A549 (cell line): Measurements from ENCODE around the gene GLRA3. TPM values are rescaled to one million over a fixed set of nuclear protein-coding genes. Genes with fewer than 3 reads are reported as not detected.

Experiments
- ATAC-seq, 2 experiments: fragments of 200-7000 bp in 1 of 2; fragments of >200 bp in 1 of 2; cut with Nextera tagmentation in 1 of 2; cut with Tn5 transposase in 1 of 2; 3 replicates each; pipeline versions ENCODE4 v1.8.0 to v1.9.1; 2018 to 2020; ENCODE audit warnings: mild to moderate bottlenecking in 1 of 2, moderate library complexity in 1 of 2
- CTCF ChIA-PET: fragments of 300-600 bp; sonication (Branson Sonifier 250); formaldehyde crosslinking; extraction: SDS; loops from one replicate; lab custom pipeline; 2021; ENCODE audit warnings: antibody characterized with exemption, inconsistent platforms; lab: Yijun Ruan, JAX
- POLR2A ChIA-PET: fragments of 350-600 bp; formaldehyde crosslinking; extraction: SDS; loops from one replicate; lab custom pipeline; 2021; ENCODE audit warnings: antibody characterized with exemption, inconsistent platforms; lab: Yijun Ruan, JAX
- DNase-seq, 2 experiments: peaks; one replicate each; pipeline versions ENCODE4 v3.0.0 to v3.0.0-alpha.2; 2011 to 2016; ENCODE audit warnings: low read depth in 1 of 2, low spot score in 1 of 2
- FAIRE-seq: peaks from 2 replicates; lab custom pipeline; 2011; peaks lifted over from hg19 to GRCh38; lab: Jason Lieb, UNC
- H3K27ac ChIP-seq, 2 experiments: fragments of >200 bp; sonication (Bioruptor Twin); formaldehyde crosslinking; 3 replicates each; pipeline ENCODE4 v1.5.1; 2016 to 2017
- H3K4me1 ChIP-seq: fragments of >200 bp; sonication (Bioruptor Twin); formaldehyde crosslinking; 3 replicates; pipeline ENCODE4 v1.6.1; 2016
- H3K4me2 ChIP-seq: fragments of >200 bp; sonication (Bioruptor Twin); formaldehyde crosslinking; 3 replicates; pipeline ENCODE4 v1.6.1; 2016
- H3K4me3 ChIP-seq: fragments of >200 bp; sonication (Bioruptor Twin); formaldehyde crosslinking; 3 replicates; pipeline ENCODE4 v1.5.1; 2016
- H3K9me3 ChIP-seq: fragments of >200 bp; sonication (Bioruptor Twin); formaldehyde crosslinking; 3 replicates; pipeline ENCODE4 v1.6.1; 2016
- BHLHE40 ChIP-seq: IDR thresholded peaks from 2 replicates; pipeline ENCODE4 v1.6.1; 2012; ENCODE audit warnings: low read depth, low read length, inconsistent platforms
- CHD4 ChIP-seq: fragments of 200-600 bp; sonication (generic); IDR thresholded peaks from 2 replicates; pipeline ENCODE4 v1.6.1; 2016; ENCODE audit warnings: antibody characterized with exemption, mild to moderate bottlenecking, borderline replicate concordance
- EHF ChIP-seq: fragments of 250-450 bp; sonication (Bioruptor Pico); IDR thresholded peaks from 2 replicates; pipeline ENCODE4 v1.5.0; 2020; ENCODE audit warnings: mild to moderate bottlenecking
- EHMT2 ChIP-seq: fragments of 200-600 bp; sonication (generic); IDR thresholded peaks from 2 replicates; pipeline ENCODE4 v1.6.1; 2016; ENCODE audit warnings: antibody characterized with exemption, low read depth, mild to moderate bottlenecking, moderate library complexity
- GATA3 ChIP-seq: IDR thresholded peaks from 2 replicates; pipeline ENCODE4 v1.6.1; 2012; ENCODE audit warnings: borderline replicate concordance
- HOXB13 ChIP-seq: fragments of 250-450 bp; sonication (Bioruptor Pico); IDR thresholded peaks from 2 replicates; pipeline ENCODE4 v1.5.0; 2020; ENCODE audit warnings: low read depth, mild to moderate bottlenecking, moderate library complexity
- JUNB ChIP-seq: fragments of >200 bp; sonication (Bioruptor Twin); formaldehyde crosslinking; IDR thresholded peaks from 2 replicates; pipeline ENCODE4 v1.6.1; 2016
- KDM5A ChIP-seq: fragments of 200-600 bp; sonication (generic); IDR thresholded peaks from 2 replicates; pipeline ENCODE4 v1.6.1; 2016; ENCODE audit warnings: antibody characterized with exemption, mild to moderate bottlenecking
- MYC ChIP-seq: IDR thresholded peaks from 2 replicates; pipeline ENCODE4 v1.6.1; 2012; ENCODE audit warnings: mild to moderate bottlenecking, inconsistent platforms, low read length, improper control_type of control experiment, borderline replicate concordance
- PHF8 ChIP-seq: fragments of 200-600 bp; sonication (generic); IDR thresholded peaks from 2 replicates; pipeline ENCODE4 v1.6.1; 2016; ENCODE audit warnings: low read depth, mild to moderate bottlenecking, antibody characterized with exemption, moderate library complexity, borderline replicate concordance
- POLR2A ChIP-seq: IDR thresholded peaks from 2 replicates; pipeline ENCODE4 v1.6.1; 2012; ENCODE audit warnings: mild to moderate bottlenecking, low read length
- RAD21 ChIP-seq, 2 experiments: fragments of >200 bp in 1 of 2; sonication (Bioruptor Twin) in 1 of 2; formaldehyde crosslinking in 1 of 2; IDR thresholded peaks in 1 of 2; conservative IDR thresholded peaks in 1 of 2; 2 replicates in 1 of 2; 3 replicates in 1 of 2; pipeline ENCODE4 v1.6.1; 2012 to 2018; ENCODE audit warnings: inconsistent platforms in 1 of 2
- RARB ChIP-seq: fragments of 250-450 bp; sonication (Bioruptor Pico); IDR thresholded peaks from 2 replicates; pipeline ENCODE4 v1.8.0; 2021; ENCODE audit warnings: mild to moderate bottlenecking, moderate library complexity
- RCOR1 ChIP-seq: fragments of 150-350 bp; IDR thresholded peaks from 2 replicates; pipeline ENCODE4 v1.6.1; 2014; ENCODE audit warnings: antibody characterized with exemption, low read length, low read depth
- TFCP2L1 ChIP-seq: fragments of 250-450 bp; sonication (Bioruptor Pico); IDR thresholded peaks from 2 replicates; pipeline ENCODE4 v1.5.0; 2021; ENCODE audit warnings: mild to moderate bottlenecking
- USF2 ChIP-seq: fragments of 450-650 bp; IDR thresholded peaks from 2 replicates; pipeline ENCODE4 v1.6.1; 2014; ENCODE audit warnings: antibody characterized with exemption
- ZFP36 ChIP-seq: fragments of 450-650 bp; IDR thresholded peaks from 2 replicates; pipeline ENCODE4 v1.6.1; 2014; ENCODE audit warnings: borderline replicate concordance; ENCODE audit not compliant: partially characterized antibody
- ZSCAN20 ChIP-seq: fragments of 250-450 bp; sonication (Bioruptor Pico); IDR thresholded peaks from 2 replicates; pipeline ENCODE4 v1.8.0; 2022; ENCODE audit warnings: mild to moderate bottlenecking, moderate library complexity
- WGBS: methylation state at CpG from one replicate; pipeline ENCODE4 v1.1.6; 2017; ENCODE audit errors: missing lambda C conversion rate; 5-methylcytosine and 5-hydroxymethylcytosine counted together
- polyA plus RNA-seq, 4 experiments: library from polyadenylated mRNA; depleted of rRNA in 3 of 4; stranded (reverse); fragments of >200 nt; fragmentation: RNase III in 1 of 4; extraction: RNeasy Plus Mini Kit Qiagen cat#74134 plus additional on column Dnase treatment in 1 of 4; gene quantifications; 2 replicates in 3 of 4; 3 replicates in 1 of 4; pipeline ENCODE4 v1.2.3, GENCODE V29; 2011 to 2017
- TF ChIP-seq, protein P1 (sequence below): IDR thresholded peaks from 2 replicates; pipeline ENCODE4 v1.6.1; 2012
- TF ChIP-seq, protein P2 (sequence below): IDR thresholded peaks from 2 replicates; pipeline ENCODE4 v1.6.1; 2012
- TF ChIP-seq, protein P3 (sequence below): fragments of 200-600 bp; sonication (generic); IDR thresholded peaks from 2 replicates; pipeline ENCODE4 v1.6.1; 2016; ENCODE audit warnings: antibody characterized with exemption, mild to moderate bottlenecking, moderate library complexity

The GLRA3 gene
- polyA plus RNA-seq, 2 of the 4 experiments (the other 2 are of a cell fraction) = 0.01 to 0.04 TPM

DNA sequence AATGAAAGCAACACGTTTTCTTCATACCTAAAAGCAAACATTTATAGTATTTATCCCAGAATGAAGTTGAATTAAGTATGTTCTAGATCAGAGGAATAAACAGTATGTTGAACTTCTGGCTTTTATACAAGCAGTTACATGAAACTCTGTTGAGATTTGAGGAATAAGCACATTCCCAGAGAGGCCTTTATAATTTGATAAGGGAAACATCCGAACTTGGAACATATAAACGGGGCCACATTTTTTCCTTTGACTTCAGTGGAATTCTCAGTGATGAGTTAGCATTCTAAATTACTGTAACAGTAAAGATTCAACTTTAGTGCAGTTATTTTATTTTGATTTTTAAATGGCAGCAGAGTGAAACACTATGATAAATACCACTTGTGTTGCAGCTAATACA lies 119.5 kb downstream of the GLRA3 start:
- CTCF ChIA-PET = no interaction called here
- H3K27ac ChIP-seq = peak overlapping the region; percentile 46 to 80
- H3K4me3 ChIP-seq = no peak overlapping the region
- peaks cover 61% of the 10 kb centered on the region for H3K4me1 ChIP-seq
- peak overlapping the region; percentile 74 for H3K4me2 ChIP-seq
- ATAC-seq = no peak
- WGBS = 21% methylated on average over 3 of the region's 3 CpGs
- FAIRE-seq = no peak
- POLR2A ChIA-PET = no interaction called here
- H3K9me3 ChIP-seq = no peaks in the 10 kb centered on the region
- DNase-seq = no peak
- TF ChIP-seq EHF = no peak
- TF ChIP-seq POLR2A = no peak
- TF ChIP-seq, protein P1, sequence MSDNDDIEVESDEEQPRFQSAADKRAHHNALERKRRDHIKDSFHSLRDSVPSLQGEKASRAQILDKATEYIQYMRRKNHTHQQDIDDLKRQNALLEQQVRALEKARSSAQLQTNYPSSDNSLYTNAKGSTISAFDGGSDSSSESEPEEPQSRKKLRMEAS = no peak
- no peak for TF ChIP-seq RCOR1
- no peak for TF ChIP-seq EHMT2
- TF ChIP-seq, protein P2, sequence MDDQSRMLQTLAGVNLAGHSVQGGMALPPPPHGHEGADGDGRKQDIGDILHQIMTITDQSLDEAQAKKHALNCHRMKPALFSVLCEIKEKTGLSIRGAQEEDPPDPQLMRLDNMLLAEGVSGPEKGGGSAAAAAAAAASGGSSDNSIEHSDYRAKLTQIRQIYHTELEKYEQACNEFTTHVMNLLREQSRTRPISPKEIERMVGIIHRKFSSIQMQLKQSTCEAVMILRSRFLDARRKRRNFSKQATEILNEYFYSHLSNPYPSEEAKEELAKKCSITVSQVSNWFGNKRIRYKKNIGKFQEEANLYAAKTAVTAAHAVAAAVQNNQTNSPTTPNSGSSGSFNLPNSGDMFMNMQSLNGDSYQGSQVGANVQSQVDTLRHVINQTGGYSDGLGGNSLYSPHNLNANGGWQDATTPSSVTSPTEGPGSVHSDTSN = no peak
- no peak for TF ChIP-seq HOXB13 (CRISPR knock-in tag)
- no peak for TF ChIP-seq USF2
- TF ChIP-seq, protein P3, sequence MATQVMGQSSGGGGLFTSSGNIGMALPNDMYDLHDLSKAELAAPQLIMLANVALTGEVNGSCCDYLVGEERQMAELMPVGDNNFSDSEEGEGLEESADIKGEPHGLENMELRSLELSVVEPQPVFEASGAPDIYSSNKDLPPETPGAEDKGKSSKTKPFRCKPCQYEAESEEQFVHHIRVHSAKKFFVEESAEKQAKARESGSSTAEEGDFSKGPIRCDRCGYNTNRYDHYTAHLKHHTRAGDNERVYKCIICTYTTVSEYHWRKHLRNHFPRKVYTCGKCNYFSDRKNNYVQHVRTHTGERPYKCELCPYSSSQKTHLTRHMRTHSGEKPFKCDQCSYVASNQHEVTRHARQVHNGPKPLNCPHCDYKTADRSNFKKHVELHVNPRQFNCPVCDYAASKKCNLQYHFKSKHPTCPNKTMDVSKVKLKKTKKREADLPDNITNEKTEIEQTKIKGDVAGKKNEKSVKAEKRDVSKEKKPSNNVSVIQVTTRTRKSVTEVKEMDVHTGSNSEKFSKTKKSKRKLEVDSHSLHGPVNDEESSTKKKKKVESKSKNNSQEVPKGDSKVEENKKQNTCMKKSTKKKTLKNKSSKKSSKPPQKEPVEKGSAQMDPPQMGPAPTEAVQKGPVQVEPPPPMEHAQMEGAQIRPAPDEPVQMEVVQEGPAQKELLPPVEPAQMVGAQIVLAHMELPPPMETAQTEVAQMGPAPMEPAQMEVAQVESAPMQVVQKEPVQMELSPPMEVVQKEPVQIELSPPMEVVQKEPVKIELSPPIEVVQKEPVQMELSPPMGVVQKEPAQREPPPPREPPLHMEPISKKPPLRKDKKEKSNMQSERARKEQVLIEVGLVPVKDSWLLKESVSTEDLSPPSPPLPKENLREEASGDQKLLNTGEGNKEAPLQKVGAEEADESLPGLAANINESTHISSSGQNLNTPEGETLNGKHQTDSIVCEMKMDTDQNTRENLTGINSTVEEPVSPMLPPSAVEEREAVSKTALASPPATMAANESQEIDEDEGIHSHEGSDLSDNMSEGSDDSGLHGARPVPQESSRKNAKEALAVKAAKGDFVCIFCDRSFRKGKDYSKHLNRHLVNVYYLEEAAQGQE = no peak
- no peak for TF ChIP-seq CHD4
- no peak for TF ChIP-seq TFCP2L1 (CRISPR knock-in tag)
- TF ChIP-seq ZFP36 = no peak
- TF ChIP-seq MYC = no peak

DNA sequence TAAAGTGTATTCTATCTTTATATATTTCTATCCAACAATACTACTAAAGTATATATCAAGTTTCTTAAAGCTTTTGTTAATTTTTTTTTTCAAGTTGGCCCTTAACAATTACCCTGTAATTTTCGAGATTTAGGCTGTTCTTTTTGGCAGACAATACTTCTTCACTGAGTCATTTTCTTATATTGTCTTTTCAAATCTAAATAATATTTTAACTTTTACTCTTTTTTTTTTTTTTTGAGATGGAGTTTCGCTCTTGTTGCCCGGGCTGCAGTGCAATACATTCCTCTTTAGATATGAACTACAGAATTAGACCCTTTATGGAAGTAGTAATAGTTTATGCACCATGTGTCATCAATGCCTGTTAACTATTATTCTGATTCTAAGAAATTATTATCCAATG lies 120.7 kb downstream of the GLRA3 start:
- Histone ChIP-seq H3K4me3 (no peak overlapping the region), H3K4me1 (peaks cover 56% of the 10 kb centered on the region), H3K4me2 (peak overlapping the region; percentile 74), H3K27ac (0 out of 6 replicates have a peak overlapping the region, but pooled peaks of 1 of the 2 experiments have one; percentile 46), H3K9me3 (no peaks in the 10 kb centered on the region)
- FAIRE-seq (no peak), DNase-seq (no peak), ATAC-seq (no peak)
- WGBS = 27% methylated on average over 3 of the region's 3 CpGs
- ChIA-PET POLR2A (no interaction called here), CTCF (interaction anchor here (1.5 kb wide), 1 partner anchor 43 kb away, joined by 3 read pairs; no protein-coding TSS in a partner anchor)
- TF ChIP-seq BHLHE40 (no peak), CHD4 (no peak), GATA3 (no peak), JUNB (no peak), RAD21 (conservative IDR thresholded peaks at IDR 0.05 in 1 of 2, IDR thresholded peaks at IDR 0.05 in 1 of 2) (no peak), RARB (CRISPR knock-in tag) (no peak), PHF8 (no peak), KDM5A (no peak), USF2 (no peak), ZSCAN20 (CRISPR knock-in tag) (no peak)
- TF ChIP-seq, protein P3 = no peak
- TF ChIP-seq, all 56 proteins: peak for 0
